Activated CD4-positive, alpha-beta T cell treated with anti-CD3 and anti-CD28 coated beads for 1 hour (primary cell): Measurements from ENCODE around the gene CDT1.

Experiments used
- DNase-seq: peaks from one replicate; pipeline ENCODE4 v3.0.0-alpha.2; 2020

Gene CDT1

DNA sequence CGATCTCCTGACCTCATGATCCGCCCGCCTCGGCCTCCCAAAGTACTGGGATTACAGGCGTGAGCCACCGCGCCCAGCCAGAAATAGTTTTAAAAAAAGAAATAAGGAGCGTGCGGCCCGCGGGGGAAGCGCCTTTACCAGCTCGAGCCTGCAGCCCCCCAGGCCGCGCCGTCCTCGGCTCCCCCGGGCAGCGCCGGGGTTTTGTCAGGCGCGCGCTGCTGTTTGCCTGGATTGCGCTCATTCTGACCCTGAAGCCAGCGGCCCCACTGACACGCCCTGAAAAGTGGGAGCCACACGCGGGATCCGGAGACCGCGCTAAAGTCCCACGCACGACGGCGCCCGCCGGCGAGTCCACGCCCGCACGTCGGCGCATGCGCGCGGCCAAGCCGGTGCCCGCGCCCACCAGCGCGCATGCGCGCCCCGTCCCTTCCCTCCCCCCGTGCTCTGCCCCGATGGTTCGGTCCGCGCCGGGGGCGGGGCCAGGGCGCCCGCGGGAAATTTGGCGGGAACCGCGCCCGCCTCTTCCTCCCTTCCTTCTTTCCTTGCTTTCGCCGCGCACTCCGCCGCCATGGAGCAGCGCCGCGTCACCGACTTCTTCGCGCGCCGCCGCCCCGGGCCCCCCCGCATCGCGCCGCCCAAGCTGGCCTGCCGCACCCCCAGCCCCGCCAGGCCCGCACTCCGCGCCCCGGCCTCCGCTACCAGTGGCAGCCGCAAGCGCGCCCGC lies at the start of gene CDT1:
TSS of gene CDT1 (plus strand) at position 526 of the 724 bp plus-strand sequence. CDS start at position 569, 43 bp downstream.
- peak; percentile 82 for DNase-seq

DNA sequence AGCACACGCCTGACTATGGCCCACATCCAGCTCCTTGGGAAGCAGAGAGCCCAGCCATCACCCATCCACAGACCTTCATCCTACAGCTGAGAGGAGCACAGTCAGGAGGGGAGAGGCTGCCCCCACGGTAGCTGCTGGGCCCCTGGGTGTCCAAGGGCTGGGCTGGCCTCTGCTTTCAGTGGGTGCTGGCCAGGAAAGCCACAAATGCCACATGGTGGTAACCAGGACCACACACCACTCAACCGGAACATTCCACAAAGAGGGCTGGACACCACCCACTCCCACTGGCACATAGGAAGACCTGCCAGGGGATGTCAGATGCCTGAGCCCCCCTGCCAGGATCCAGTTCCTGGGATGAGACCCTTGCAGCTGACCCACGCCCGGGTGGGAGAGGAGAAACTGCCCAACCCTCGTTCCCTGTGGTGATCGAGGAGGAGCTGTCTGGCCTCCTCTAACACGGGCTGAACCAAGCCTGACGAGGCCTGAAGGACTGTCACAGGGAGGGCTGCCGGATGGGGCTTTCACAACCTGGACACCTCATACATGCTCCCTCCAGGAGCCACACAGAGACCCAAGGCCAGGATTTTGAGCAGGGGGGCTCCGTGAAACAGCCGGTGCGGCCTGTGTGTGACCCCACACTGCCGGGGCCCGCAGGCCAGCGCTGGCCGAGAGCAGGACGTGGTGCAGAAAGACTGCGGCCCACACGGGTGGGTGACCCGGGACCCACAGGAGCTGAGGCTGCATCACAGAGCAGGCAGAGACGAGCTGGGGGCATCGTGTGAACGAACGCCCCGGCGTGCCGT lies 49.3 kb upstream of the CDT1 start:
- DNase-seq: no peak

DNA sequence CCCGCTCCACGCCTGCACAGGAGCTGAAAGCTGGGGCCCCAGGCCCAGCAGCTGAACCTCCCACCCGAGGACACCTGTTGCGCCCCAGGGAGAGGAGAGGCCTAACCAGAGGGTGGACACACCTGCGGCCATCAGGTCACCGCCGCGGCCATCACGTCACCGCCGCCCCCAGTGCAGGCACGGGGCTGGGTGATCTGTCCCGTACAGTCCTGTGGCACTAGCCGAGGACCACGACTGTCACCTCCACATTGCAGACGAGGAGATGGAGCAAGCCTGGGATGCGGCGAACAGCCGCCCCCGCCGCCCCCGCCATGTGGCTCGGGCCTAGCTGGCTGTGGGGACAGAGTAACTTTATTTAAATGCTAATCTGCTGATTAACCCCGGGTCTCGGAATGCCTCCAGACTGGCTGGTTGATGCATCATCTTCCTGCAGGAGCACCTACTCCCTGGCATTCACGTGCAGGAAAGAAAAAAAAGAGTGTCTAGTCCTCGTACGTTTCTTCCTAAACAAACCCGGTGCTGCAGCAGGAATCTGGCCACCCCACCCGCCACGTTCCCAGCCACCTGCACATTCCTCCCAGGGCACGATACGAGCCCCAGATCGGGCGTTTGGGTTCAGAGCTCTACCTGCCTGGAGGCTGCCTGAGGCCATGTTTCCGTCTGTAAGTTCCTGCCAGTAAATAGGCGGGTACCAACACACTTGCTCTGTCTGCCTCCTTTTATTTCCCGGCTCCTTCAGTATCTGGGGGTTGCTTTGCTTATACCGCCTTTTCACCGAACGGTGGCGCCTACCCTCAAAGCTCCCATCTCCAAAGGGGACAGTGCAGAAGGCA lies 48.5 kb upstream of the CDT1 start:
- DNase-seq: no peak

DNA sequence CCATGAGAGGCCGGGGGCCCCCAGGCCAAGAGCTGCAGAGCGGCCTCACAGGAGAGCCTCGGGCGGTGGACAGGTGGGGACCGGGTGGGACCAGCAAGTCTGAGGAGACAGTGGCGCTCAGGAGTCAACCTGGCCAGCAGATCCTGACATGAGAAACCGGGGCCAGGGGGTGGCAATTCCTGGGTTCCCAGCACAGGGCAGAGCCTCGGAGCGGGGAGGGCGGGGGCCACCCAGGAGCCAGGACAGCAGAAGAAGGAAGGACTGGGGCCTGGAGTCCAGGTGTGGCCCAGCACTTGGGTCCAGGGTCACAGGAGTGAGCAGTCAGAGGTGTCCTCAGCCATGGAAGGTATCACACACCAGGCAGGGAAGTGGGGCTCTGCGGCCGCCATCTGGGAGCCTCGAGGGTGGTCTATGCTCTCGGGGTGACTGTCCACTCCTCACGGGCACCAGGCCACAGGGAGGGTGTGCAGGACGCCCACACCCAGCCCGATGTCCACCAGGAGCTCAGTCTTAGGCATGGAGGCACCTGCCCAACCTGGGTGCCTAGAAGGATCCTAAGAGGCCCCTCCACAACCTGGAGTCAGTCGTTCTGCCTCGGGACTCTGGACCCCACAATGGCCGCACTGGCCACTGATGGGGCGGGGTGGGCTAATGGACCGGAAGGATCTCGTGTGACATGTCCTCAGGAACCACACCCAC lies 47.7 kb upstream of the CDT1 start:
- no peak for DNase-seq

DNA sequence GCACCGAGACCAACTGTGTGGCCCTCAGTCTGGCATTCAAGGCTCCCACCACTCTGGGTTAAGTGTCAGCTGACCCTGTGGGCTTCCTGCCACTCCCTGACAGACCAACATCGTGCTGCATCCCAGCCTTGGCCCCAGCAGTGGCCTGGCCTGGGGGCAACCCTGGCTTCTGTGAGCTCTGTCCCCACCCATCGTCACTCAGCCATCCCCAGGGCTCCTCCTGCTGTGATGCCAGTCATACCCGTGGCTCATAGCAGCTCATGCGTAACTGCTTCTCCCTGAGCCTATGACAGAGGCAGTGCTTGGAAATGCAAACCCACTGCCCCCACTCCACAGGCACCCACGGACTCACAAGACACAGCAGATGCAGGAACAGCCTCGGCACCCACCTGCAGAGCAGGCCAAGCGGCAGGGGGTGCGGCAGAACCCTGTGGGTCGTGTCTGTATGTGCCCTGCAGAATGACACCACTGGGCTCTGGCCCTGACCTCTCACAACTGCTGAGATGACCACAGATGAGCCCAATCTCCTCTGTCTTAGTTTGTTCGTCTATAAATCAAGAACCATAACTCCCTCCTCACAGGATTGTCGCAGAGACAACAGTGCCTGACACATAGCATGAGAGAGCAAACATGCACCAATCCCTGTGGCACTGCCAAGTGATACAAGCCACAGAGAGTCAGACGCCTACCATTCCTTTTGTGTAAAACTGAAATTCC lies 45.2 kb upstream of the CDT1 start:
- DNase-seq: no peak

DNA sequence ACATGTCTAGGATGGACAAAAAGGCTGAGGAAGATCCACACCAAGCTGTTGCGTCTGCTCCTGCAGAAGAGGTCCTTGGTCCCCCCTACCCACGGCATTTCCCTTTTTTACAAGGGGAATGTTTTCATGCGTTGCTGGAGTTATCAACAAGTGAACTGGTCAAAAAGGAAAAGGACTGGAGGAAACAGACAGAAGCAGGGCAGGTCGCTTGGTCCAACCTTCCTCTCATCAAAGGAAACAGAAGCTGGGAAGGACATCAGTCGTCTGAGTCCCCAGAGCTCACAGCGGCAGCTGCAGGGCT lies 44.7 kb upstream of the CDT1 start:
- DNase-seq: no peak

DNA sequence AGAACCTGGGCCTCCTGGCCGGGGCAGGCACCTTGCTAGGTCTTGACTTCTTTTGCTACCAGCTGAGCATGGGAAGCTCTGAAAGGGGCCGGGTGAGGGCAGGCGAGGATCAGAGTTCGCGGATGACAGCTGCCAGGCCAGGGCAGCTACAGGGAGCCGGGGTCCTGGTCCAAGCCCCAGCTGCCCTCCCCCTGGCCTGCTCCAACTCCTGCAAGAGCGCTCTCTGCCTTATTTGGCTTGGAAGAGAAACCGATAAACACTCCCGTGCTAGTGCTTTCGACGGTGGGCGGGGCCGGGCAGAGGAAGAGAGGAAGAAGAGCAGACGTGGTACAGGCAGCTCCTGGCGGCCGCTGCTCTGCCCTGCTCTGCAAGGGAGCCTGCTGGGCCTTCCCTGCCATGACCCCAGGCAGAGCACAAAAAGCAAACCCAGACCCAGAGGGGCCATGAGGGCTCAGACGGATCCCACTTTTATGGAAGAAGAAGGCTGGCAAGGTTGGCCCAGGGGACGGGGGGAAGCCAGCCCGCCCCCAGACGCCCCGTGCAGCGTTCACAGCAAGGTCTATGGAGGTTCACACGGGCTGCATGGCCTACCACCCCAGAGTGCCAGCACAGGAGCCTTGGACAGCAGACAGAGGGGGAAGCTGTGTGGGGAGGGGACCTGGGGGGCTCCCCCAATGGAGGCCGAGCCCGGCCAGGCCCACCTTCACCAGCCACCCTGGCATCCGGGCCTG lies 44.2 kb upstream of the CDT1 start:
- DNase-seq: no peak

DNA sequence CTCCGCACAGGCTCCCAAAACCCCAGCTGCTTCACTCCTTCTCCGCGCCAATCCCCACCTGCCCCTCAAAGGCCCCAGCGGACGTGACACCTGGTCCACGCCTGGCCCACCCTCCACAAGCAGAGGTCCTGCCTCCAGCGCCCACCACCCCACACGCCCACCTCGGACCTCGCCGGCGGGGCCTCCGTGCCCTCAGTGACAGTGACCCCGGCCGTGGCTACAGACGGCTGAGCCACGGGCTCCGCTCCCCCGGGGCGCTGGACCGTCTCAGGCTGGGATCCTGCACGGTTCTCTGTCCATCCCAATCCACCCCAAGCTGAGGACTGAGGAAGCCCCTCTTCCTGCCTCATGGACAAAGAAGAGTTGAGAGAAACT lies 43.6 kb upstream of the CDT1 start:
- no peak for DNase-seq

DNA sequence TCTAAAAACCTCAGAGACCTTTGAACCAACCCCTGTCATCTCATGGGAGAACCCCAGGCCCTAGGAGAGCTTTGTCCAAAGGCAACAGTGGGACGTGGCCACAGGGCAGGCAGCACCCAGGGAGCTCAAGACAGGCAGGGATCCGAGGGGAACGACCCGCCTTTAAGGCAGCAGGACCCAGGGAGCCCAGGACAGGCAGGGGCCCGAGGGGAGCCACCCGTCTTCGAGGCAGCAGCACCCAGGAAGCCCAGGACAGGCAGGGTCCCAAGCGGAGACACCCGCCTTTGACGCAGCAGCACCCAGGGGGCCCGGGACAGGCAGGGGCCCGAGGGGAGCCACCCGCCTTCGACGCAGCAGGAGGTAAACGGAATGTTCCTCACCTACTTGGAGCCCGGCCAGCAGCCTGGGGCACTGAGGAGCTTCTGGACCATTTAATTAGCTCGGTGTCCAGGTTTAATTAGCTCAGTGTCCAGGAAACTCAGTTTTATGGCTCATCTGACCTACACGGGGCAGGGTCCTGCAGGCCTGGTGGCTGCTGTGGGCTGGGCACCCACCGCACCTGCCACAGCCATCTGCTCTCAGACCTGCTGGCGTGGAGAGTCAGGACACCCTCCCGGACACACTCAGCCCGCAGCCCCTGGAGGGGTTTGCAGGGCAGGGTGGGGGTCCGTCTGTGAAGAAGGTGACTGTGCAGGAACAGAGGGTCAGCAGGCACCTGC lies 43.0 kb upstream of the CDT1 start:
- DNase-seq: no peak

DNA sequence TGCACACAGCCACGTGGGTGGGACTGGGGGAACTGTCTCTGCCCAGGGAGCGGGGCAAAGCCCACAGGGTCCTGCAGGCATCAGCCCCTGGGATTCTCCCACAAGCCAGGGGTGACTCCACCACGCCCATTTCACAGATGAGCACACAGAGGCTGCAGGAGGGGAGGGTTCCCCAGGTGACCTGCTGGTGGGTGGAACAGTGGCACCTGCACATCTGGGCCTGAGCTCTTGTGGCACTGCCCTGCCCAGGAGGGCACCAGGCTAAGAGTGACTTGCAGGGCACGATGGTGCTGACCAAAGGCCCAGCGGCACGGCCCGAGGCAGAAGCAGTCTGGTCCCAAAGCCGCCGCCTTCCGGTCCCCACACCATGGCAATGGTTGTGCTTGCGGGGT lies 42.5 kb upstream of the CDT1 start:
- no peak for DNase-seq

DNA sequence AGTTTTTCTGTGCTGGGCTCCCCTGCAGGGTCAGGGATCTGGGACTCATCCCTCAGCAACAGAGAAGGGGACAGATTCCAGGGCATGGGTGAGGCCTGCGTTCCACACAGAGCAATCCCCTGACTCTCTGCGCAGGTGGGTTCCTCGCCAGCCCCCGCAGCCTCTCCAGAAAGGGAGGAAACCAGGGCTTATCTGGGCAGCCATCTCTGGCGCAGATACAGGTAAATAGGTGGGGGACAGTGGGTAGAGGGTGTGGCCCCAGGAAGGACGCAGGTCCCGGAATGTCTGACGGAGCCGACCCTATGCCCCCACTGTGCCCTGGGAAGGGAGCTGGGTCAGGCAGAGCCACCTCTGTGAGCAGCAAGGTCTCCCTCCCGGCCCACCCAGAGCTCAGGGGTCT lies 41.8 kb upstream of the CDT1 start:
- DNase-seq: no peak

DNA sequence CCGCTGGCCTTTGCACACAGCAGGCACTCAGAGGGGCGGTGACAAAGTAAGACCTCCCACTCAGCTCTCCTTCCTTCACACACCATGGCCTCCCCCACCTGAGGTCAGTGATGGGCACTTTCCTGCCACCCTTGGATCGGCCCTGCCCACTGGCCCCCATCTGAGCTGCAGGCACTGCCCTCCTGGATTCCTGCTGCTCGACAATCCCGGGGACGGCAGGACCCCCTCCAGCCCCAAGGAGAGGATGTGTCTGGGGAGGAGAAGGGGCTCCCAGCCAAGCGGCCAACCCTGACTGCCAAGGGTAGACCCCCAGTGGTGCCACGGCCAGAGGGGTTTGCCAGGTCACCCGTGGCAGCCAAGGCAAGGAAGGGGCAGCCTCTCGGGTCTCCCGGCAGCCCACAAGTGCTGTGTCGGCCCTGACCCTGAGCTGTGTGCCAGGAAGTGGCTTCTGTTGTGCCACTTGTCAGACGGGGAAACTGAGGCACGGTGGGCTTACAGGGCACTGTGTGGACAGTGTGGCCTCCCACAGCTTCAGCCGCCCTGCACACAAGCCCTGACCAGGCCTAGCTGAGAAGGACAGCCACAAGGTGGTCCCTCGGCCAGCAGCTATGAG lies 41.2 kb upstream of the CDT1 start:
- no peak for DNase-seq

DNA sequence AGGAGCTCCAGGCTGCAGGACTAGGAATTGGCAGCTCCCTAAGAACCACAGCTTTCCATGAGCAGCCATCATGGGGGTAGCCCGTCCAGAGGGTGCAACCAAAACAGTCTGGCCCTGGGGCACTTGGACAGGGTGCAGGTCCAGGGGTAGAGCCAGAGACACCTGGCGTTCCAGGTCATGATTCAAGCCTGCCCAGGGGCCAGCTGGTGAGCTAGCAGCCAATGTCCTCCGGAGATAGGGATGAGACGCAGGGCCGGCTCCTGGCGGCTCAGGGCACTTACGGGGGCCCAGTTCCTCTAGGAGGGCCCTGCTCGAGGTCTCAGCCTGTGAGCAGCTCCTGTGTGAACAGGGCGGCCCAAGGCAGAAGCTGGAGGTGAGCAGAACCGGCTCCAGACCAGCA lies 40.6 kb upstream of the CDT1 start:
- no peak for DNase-seq

DNA sequence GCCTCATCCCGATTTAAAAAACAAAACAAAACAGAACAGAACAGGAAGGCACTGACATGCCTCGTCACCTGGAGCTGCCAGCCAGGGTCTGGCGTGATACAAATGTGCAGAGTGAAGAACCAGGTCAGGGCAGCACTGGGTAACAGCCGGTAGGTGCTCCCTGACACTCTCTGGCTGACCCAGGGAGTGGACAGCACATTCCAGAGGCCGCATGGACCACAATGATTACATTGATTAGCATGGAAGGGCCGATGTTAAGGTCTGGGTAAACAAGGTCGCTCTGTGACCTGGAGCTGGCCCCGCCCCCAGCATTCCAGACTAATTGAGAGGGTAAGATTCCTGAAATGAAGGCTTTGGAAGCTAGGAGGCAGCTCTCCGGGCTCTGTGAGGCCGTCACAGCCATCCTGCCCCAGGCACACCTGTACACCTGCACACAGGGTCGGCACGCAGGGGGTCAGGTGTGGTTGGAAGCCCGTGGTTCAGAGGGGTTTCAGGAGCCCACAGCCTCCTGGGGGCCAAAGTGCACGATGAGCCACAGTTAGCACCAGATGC lies 40.0 kb upstream of the CDT1 start:
- DNase-seq: no peak

DNA sequence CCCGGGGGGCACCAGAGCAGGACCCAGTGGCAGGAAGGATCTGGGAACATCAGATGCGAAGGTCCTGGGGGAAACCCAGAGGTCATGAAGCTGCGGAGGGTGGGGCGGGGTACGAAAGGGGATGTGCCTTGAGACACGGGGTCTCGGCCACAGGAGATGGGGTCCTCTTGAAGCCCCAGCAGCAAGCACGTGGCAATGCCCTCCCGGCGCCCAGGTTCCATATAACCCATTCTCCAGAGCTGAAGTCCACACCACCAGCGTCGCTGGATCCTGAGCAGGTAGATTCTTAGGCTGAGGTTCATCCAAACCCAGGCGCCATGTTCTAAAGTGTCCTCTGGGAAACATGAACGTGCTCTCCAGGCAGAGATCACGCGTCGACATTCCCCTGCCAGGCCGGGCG lies 39.5 kb upstream of the CDT1 start:
- no peak for DNase-seq

DNA sequence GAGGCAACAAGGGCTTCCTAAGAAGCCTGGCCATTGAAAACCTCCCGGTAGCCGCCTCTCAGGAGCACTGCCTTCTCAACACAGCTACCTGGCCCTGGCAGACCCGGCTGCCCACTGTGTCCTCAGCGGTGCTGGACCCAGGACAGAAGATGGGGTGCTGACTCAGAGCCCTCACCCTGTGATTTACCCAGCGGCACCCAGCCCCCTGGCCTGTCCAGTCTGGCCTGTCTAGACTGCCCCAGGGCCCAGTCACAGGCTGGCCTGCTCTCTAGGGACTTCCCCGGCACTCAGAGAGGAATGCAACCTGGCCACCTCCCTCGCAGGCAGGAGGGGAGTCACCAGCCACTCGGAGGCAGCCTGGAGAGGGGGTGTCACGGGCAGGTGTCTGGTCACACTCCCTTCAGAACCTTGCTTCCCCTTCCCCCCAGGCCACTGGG lies 38.7 kb upstream of the CDT1 start:
- no peak for DNase-seq

DNA sequence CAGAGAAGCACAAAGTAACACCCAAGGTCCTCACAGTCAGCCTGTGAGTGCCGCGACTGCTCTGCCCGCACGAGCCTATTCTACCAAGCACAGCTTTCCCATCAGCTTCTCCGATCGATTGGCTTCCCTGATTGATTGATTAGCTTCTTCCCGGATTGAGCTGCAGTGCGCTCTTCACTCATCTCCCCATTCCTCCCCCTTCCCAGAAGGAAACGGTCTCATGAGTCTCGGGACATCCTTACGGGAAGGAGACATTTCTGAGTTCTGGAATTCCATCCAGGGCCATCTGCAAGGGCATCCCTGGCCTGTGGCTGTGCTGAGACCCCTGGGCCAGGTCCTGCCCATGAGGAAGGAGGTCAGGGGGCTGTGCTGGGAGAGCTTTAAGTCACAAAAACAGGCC lies 36.6 kb upstream of the CDT1 start:
- DNase-seq: no peak

DNA sequence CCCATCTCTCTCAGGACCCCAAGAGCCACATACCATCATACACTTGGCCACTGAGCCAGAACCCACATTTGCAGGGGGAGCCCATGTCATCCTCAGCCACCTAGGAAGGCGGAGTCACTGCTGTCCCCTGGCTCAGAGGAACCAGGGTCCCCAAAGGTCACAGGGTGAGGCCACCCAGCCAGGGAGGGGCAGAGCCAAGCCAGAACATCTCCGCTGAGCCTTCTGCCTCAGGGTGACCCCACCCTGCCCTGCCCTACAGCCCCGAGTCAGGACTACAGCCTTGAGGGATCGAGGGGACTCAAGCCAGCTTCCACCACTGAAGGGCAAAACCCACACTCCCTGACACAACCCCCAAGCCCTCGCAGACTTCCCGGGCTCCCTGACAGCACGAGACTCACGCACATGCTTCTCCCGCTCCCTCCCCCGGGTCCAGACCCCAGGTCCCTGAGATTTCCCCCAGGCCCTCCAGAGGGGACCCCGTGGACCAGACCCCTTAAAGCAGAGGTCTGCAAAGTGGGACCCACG lies 36.0 kb upstream of the CDT1 start:
- DNase-seq: no peak

DNA sequence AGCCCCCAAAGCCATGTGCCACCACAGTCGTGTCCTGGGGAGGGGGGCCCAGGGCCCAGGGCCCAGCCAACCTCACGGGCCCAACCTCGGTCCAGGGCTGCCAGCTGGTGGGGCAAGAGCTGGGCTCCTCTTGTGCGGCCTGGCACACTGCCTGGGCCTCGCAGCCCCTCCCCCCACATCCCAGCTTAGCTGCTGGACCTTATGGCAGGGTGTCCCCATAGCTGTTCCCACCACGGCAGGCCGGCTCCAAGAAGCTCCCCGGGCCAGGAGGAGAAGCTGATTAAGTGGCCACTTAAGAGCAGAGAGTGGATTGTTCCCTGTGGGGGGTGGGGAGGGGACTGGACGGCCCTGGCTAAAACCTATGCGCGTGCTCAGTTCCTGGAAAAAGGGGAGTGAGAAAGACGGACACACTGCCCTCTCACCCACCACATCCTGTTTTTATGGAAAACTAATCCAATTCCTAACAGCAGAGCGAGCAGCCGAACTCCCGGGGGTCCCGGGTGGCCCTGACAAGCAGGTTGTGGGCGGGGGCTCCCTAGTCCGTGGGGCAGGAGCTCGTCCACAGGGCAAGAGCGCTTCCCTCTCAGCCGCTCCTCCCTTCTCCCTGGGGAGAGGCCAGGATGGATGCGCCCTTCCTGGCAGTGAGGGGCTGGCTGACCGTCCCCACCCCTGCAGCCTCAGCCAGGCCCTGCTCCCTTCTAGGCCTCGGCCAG lies 35.4 kb upstream of the CDT1 start:
- no peak for DNase-seq
